Sigmoid colon (tissue), 4 donors: Measurements from ENCODE around the gene GLI3.

Experiments
- EP300 ChIP-seq, 4 donors: sonication (generic); formaldehyde crosslinking; IDR thresholded peaks; one replicate each; pipeline ENCODE4 v1.6.1; 2017; ENCODE audit warnings: antibody characterized with exemption in 4 of 4
- POLR2A ChIP-seq, 2 donors: fragments of 450-650 bp; IDR thresholded peaks; one replicate each; pipeline ENCODE4 v1.6.1; 2016; ENCODE audit warnings: antibody characterized with exemption in 2 of 2, mild to moderate bottlenecking in 2 of 2, moderate library complexity in 2 of 2
- TF ChIP-seq, protein P1 (sequence below), 4 experiments: fragments of 450-650 bp in 3 of 4; fragments of 200-600 bp in 1 of 4; IDR thresholded peaks; one replicate each; pipeline ENCODE4 v1.5.1; 2016 to 2019; ENCODE audit warnings: antibody characterized with exemption in 4 of 4, mild to moderate bottlenecking in 3 of 4, moderate library complexity in 2 of 4

DNA sequence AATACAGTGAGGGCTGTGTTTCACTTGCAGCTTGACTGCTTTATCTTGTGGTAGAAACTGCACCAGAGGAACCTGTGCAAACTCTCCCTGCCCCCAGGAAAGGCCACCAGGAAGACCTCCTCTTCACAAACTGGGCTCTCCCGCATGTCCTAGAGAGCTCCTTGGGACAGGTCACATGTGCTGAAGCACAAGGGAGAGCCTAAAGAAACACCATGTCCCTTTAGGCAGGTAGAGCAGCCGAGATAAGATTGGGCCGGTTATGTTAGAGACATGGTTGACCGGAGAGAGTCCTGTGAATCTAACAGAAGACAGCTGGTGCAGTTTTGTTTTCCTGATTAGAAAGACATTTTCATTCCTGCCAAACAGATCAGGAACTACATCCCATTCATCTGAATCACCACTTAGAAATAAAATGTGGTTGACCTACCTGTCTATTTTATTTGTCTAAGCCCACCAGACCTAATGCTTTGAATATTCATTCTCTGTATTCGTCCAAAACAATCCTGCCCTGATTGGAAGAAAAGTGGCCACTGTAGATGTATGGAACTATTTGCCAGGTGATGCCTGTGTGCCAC is 224.1 kb downstream of the GLI3 start:
- TF ChIP-seq, protein P1, sequence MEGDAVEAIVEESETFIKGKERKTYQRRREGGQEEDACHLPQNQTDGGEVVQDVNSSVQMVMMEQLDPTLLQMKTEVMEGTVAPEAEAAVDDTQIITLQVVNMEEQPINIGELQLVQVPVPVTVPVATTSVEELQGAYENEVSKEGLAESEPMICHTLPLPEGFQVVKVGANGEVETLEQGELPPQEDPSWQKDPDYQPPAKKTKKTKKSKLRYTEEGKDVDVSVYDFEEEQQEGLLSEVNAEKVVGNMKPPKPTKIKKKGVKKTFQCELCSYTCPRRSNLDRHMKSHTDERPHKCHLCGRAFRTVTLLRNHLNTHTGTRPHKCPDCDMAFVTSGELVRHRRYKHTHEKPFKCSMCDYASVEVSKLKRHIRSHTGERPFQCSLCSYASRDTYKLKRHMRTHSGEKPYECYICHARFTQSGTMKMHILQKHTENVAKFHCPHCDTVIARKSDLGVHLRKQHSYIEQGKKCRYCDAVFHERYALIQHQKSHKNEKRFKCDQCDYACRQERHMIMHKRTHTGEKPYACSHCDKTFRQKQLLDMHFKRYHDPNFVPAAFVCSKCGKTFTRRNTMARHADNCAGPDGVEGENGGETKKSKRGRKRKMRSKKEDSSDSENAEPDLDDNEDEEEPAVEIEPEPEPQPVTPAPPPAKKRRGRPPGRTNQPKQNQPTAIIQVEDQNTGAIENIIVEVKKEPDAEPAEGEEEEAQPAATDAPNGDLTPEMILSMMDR (IDR thresholded peaks at IDR 0.05): no peak
- TF ChIP-seq POLR2A (IDR thresholded peaks at IDR 0.05) (no peak), EP300 (IDR thresholded peaks at IDR 0.05) (no peak)
